ENCODE results near the gene ZNF24. TPM values are rescaled to one million over a fixed set of nuclear protein-coding genes. Genes with fewer than 3 reads are reported as not detected.

The ZNF24 gene
- total RNA-seq, 1 donor from 2014 or later: 66.6 TPM

Other genes with a start within 250 kb of the ZNF24 start
- 35.9 TPM for gene ZNF397, start 103.4 kb downstream of the ZNF24 start, total RNA-seq
- 15.5 TPM for gene ZSCAN30, start 54.2 kb downstream of the ZNF24 start, total RNA-seq
- 3.2 TPM for gene ZNF396, start 32.9 kb upstream of the ZNF24 start, total RNA-seq
- 11.3 TPM for gene INO80C, start 153.5 kb upstream of the ZNF24 start, total RNA-seq
- gene GALNT1, start 237.3 kb upstream of the ZNF24 start, total RNA-seq: 47.7 TPM

Measured in temporal lobe (tissue), 1 donor.